HEK293 (cell line): ENCODE measurements around the gene GLCE.

Experiments
- AEBP2 ChIP-seq: fragments of 450-650 bp; formaldehyde crosslinking; IDR thresholded peaks from 2 replicates; pipeline ENCODE4 v1.5.1; 2016; ENCODE audit warnings: missing biosample characterization, missing genetic modification characterization, borderline replicate concordance
- BCL11A ChIP-seq: fragments of 450-650 bp; formaldehyde crosslinking; IDR thresholded peaks from 2 replicates; pipeline ENCODE4 v1.5.1; 2016; ENCODE audit warnings: low read depth, missing biosample characterization, missing genetic modification characterization
- GLIS1 ChIP-seq: fragments of 450-650 bp; formaldehyde crosslinking; IDR thresholded peaks from 2 replicates; pipeline ENCODE4 v1.5.1; 2016; ENCODE audit warnings: missing biosample characterization, missing genetic modification characterization
- GLIS2 ChIP-seq: fragments of 450-650 bp; formaldehyde crosslinking; IDR thresholded peaks from 2 replicates; pipeline ENCODE4 v1.5.1; 2016; ENCODE audit warnings: missing biosample characterization, missing genetic modification characterization
- REST ChIP-seq: fragments of 450-650 bp; formaldehyde crosslinking; IDR thresholded peaks from 2 replicates; pipeline ENCODE4 v1.5.1; 2016; ENCODE audit warnings: missing biosample characterization, missing genetic modification characterization
- SCRT1 ChIP-seq: fragments of 450-650 bp; formaldehyde crosslinking; IDR thresholded peaks from 2 replicates; pipeline ENCODE4 v1.5.1; 2016; ENCODE audit warnings: missing biosample characterization, missing genetic modification characterization, borderline replicate concordance
- ZBTB11 ChIP-seq: fragments of 450-650 bp; formaldehyde crosslinking; conservative IDR thresholded peaks from 2 replicates; pipeline ENCODE4 v1.5.1; 2016; ENCODE audit warnings: low read depth, missing biosample characterization, missing genetic modification characterization
- ZFP37 ChIP-seq: fragments of 450-650 bp; formaldehyde crosslinking; IDR thresholded peaks from 2 replicates; pipeline ENCODE4 v1.5.1; 2016; ENCODE audit warnings: missing biosample characterization, missing genetic modification characterization
- ZIC2 ChIP-seq: fragments of 450-650 bp; formaldehyde crosslinking; IDR thresholded peaks from 2 replicates; pipeline ENCODE4 v1.5.1; 2016; ENCODE audit warnings: missing biosample characterization, missing genetic modification characterization
- ZNF114 ChIP-seq: fragments of 450-650 bp; formaldehyde crosslinking; IDR thresholded peaks from 2 replicates; pipeline ENCODE4 v1.5.0; 2017; ENCODE audit warnings: missing biosample characterization, missing genetic modification characterization
- ZNF16 ChIP-seq: fragments of 450-650 bp; formaldehyde crosslinking; IDR thresholded peaks from 2 replicates; pipeline ENCODE4 v1.5.1; 2016; ENCODE audit warnings: low read depth, missing biosample characterization, missing genetic modification characterization
- ZNF221 ChIP-seq: fragments of 450-650 bp; formaldehyde crosslinking; IDR thresholded peaks from 2 replicates; pipeline ENCODE4 v1.5.1; 2017; ENCODE audit warnings: missing biosample characterization, missing genetic modification characterization, borderline replicate concordance
- ZNF26 ChIP-seq: fragments of 450-650 bp; formaldehyde crosslinking; IDR thresholded peaks from 2 replicates; pipeline ENCODE4 v1.5.1; 2016; ENCODE audit warnings: missing biosample characterization, missing genetic modification characterization
- ZNF354C ChIP-seq: fragments of 450-650 bp; formaldehyde crosslinking; IDR thresholded peaks from 2 replicates; pipeline ENCODE4 v1.5.1; 2016; ENCODE audit warnings: missing biosample characterization, missing genetic modification characterization, low read depth, borderline replicate concordance
- ZNF48 ChIP-seq: fragments of 450-650 bp; formaldehyde crosslinking; IDR thresholded peaks from 2 replicates; pipeline ENCODE4 v1.5.1; 2016; ENCODE audit warnings: missing biosample characterization, missing genetic modification characterization
- ZNF513 ChIP-seq: fragments of 450-650 bp; IDR thresholded peaks from 2 replicates; pipeline ENCODE4 v1.5.1; 2018; ENCODE audit warnings: missing biosample characterization, missing genetic modification characterization
- ZNF514 ChIP-seq: fragments of 450-650 bp; formaldehyde crosslinking; IDR thresholded peaks from 2 replicates; pipeline ENCODE4 v1.5.1; 2016; ENCODE audit warnings: missing biosample characterization, missing genetic modification characterization
- ZNF521 ChIP-seq: fragments of 450-650 bp; formaldehyde crosslinking; IDR thresholded peaks from 2 replicates; pipeline ENCODE4 v1.5.1; 2017; ENCODE audit warnings: missing biosample characterization, mild to moderate bottlenecking, missing genetic modification characterization
- ZNF529 ChIP-seq: fragments of 450-650 bp; formaldehyde crosslinking; IDR thresholded peaks from 2 replicates; pipeline ENCODE4 v1.5.1; 2017; ENCODE audit warnings: missing genetic modification characterization, missing biosample characterization; ENCODE audit not compliant: insufficient replicate concordance
- ZNF530 ChIP-seq: fragments of 450-650 bp; formaldehyde crosslinking; IDR thresholded peaks from 2 replicates; pipeline ENCODE4 v1.5.1; 2016; ENCODE audit warnings: low read depth, missing biosample characterization, missing genetic modification characterization
- ZNF777 ChIP-seq: fragments of 450-650 bp; formaldehyde crosslinking; IDR thresholded peaks from 2 replicates; pipeline ENCODE4 v1.5.1; 2017; ENCODE audit warnings: missing biosample characterization, missing genetic modification characterization, borderline replicate concordance
- ZNF837 ChIP-seq: fragments of 450-650 bp; formaldehyde crosslinking; IDR thresholded peaks from 2 replicates; pipeline ENCODE4 v1.5.1; 2016; ENCODE audit warnings: missing biosample characterization, missing genetic modification characterization
- ZSCAN18 ChIP-seq: fragments of 450-650 bp; formaldehyde crosslinking; IDR thresholded peaks from 2 replicates; pipeline ENCODE4 v1.5.1; 2016; ENCODE audit warnings: missing biosample characterization, missing genetic modification characterization
- ZSCAN5A ChIP-seq: fragments of 450-650 bp; formaldehyde crosslinking; IDR thresholded peaks from 2 replicates; pipeline ENCODE4 v1.5.1; 2016; ENCODE audit warnings: missing biosample characterization, missing genetic modification characterization

Gene GLCE

GRCh38 chr15:69145694-69146492 is 14.5 kb upstream of the GLCE start (continued):
- TF ChIP-seq ZNF114 = no peak
- no peak for TF ChIP-seq ZFP37 (tag by site-specific recombination)
- no peak for TF ChIP-seq ZNF837 (tag by site-specific recombination)
- TF ChIP-seq ZNF354C = no peak
- no peak for TF ChIP-seq REST
- no peak for TF ChIP-seq ZNF48 (tag by site-specific recombination)
- no peak for TF ChIP-seq ZNF529 (tag by site-specific recombination)
- TF ChIP-seq ZNF16 (tag by site-specific recombination) = no peak
- TF ChIP-seq ZNF513 (tag by site-specific recombination) = no peak
- TF ChIP-seq ZIC2 (tag by site-specific recombination) = no peak
- no peak for TF ChIP-seq ZBTB11
- TF ChIP-seq ZNF521 = no peak
- TF ChIP-seq ZNF26 = no peak
- no peak for TF ChIP-seq SCRT1 (tag by site-specific recombination)
- no peak for TF ChIP-seq ZNF530 (tag by site-specific recombination)
- no peak for TF ChIP-seq GLIS2 (tag by site-specific recombination)
- no peak for TF ChIP-seq AEBP2 (tag by site-specific recombination)
- no peak for TF ChIP-seq ZSCAN5A (tag by site-specific recombination)
- TF ChIP-seq BCL11A (tag by site-specific recombination) = no peak
- TF ChIP-seq ZSCAN18 (tag by site-specific recombination) = no peak
- no peak for TF ChIP-seq ZNF777 (tag by site-specific recombination)
- no peak for TF ChIP-seq ZNF221 (tag by site-specific recombination)
- no peak for TF ChIP-seq ZNF514
- no peak for TF ChIP-seq GLIS1 (tag by site-specific recombination)
